ENCODE results near the gene BRF1. TPM values are rescaled to one million over a fixed set of nuclear protein-coding genes. Genes with fewer than 3 reads are reported as not detected.
A peak's percentile ranks its signal among the peaks of the same experiment; 100 is the strongest.
"Not testable (repeated sequence)": the region's sequence is repeated elsewhere in the genome, so short reads cannot be mapped to it uniquely, and the experiment has no call there.

Gene BRF1
- total RNA-seq, 1 donor from 2014 or later: 20.5 TPM

DNA sequence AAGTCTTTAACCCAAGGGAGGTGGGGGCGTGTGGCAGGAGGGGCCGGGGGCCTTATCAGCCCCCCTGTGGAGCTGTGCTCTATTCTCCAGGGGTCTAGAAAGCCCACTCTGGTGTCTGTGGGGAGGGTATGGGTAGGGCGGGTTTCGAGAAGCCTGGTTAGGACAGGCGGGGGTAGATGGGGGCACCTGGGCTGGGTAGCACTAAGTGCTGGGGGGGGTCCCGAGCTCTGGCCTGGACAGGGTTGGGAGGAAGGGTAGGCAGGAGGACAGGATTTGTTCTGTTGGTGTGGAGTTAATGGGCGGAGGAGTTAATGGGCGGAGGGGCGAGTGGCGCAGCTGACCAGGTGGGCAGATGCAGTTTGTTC lies 15.8 kb upstream of the BRF1 start:
- ATAC-seq (no peak), DNase-seq (ENCODE audit: low spot score) (no peak)

DNA sequence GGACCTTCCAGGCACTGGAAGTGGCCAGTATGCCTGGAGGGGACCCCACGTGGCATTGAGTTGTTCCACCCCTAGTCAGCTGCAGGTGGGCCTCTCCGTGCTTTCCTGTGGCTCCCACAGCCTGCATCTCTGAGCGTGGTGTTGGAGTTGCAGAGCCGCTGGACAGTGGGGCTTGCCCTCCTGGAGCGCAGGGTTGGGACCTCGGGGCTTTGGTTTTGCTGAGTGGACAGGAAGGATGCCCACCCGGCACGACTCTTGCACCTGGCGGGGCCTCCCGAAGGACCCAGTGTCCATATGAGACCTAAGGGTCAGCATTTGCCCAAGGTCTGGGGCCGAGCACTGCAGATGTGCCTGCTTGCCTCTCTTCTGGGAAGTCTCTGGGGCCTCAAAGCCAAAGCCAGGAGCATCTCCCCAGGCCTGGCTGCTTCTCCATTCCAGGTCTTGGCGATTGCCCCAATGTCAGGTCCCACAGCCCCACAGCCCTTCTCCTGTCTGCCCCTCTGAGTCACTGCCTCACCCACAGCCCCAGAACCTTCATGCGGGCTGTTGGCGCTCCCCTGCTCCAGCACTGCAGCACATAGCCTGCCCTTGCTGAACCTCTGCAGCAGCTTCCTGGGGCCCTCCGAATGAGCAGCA lies 15.3 kb upstream of the BRF1 start:
- peak; percentile 46 for DNase-seq (ENCODE audit: low spot score)
- ATAC-seq: no peak

DNA sequence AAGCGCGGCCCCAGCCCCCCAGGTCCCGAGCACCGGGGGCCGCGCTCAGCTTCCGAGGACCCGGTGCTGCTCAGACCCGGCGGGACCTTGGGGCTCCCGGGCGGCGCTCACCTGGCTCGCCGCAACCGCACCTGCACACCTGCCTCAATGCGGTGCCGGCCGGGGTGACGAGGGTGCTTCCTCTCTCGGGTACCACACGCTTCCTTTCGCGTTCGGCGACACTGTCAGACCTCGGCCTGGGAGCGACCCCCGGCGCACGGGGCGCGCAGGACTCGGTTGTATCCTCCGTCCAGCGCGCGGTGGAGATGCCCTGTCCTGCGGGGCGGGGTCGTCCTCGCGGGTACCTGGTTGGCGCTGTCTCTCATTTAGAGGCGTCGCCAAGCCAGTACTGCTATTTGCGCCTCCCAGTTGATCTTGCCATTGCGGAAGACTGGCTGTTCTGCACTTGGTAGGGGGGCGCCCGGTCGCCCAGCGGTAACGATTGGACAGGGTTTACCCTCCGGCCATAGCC lies 14.5 kb upstream of the BRF1 start:
- DNase-seq (ENCODE audit: low spot score): peak; percentile 52
- peak; percentile 31 for ATAC-seq

DNA sequence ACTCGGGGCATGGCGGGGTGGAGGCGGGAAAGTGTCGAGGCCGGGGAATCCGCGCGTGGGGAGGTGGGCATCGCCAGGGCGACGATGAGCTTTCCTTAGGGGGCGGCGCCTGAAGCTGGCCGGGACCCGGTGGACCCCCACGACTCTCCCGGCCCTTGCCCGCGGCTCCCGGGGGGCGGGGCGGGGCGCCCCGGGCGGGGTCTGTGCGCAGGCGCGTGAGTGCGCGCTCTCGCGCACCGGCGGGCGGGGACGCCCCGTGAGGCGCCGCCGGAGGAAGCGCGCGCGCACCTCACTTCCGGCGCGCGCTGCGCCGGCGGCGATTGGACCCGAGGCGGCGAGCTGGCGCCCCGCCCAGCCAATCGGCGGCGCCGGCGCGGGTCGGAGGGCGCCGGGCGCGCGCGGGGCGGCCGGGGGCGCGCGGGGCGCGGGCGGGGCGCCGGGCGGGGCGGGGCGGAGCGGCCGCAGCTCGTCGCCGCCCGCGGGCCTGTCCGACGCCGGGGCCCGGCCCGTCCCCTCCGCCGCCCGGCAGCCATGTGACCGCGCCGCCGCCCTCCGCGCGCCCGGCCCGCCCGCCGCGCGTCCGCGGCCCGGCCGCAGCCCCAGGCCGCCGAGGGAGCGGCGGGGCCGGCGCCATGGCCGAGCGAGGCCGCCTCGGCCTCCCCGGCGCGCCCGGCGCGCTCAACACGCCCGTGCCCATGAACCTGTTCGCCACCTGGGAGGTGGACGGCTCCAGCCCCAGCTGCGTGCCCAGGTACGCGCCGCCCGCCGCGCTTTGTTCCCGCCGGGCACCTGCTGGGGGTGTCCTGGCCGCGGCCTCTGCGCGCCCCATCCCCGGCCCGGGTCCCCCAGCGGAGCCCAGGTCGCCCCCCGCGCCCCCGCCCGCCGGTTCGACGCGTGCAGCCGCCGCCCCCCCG lies 13.7 kb upstream of the BRF1 start, which contains the start of gene PACS2:
Gene PACS2 (plus strand): TSS at position 462 of the 914 bp plus-strand sequence. CDS start 171 bp downstream, at position 633.
- ATAC-seq: peak; percentile 90
- DNase-seq (ENCODE audit: low spot score): peak; percentile 80

DNA sequence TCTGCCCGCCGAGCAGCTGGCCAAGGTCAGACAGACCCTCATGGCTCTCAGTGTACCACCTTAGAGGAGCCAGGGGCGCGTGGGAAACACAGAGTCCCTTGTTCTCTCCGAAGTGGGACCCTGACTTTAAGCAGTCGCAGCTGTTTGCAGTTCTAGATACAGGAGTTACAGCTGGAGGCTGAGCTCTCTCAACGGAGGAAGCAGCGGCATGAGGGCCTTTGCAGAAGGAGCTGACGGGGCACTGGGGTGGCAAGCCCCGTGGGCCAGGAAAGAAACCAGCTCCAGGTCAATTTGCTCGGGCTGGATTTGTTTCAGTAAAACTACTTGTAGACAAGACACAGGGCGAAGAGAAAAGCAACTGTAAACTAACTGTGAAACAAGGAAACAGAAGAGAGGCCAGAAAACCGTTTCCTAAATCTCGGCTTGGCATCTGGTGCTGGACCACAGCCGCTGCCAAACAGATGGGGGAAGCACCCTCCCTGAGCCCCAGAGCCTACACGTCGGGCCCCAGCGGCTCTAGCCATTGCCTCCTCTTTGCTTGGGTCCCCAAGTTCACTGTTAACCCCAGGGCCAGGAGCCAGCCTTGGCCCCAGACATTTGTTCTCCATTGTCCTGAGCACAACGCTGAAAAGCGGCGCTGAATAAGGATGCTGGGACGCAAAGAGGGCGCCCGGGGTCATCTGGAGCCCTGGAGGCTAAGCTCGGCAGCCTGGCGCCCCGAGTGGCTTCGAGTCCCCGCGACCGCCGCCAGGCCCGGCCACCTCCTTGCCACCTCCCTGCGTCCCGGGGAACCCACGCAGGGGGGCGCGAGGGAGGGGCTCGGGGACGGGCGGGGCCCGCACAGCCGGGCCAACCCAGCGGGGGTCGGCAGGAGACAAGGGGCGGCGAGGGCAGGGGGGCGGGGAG lies 12.8 kb upstream of the BRF1 start:
- ATAC-seq (peak; percentile 25), DNase-seq (ENCODE audit: low spot score) (peak; percentile 59)

DNA sequence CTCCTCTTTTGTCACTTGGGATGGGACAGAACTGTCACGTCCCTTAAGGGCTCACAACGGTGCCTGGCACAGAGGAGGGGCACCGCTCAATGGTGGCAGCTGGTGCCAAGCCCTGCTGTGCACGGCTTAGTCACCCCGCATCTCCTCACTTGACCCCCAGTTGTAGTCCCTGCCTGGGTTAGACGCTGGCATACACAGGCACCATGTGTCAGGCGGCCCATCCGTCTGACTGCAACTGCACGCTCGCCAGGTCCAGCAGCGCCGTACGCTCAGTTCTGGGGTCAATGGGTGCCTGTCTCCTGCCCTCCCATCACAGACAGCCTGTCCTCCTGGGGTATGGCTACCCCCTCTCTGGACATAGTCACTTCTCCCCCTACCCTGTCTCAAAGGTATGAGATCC lies 12.2 kb upstream of the BRF1 start:
- ATAC-seq (no peak), DNase-seq (ENCODE audit: low spot score) (no peak)

DNA sequence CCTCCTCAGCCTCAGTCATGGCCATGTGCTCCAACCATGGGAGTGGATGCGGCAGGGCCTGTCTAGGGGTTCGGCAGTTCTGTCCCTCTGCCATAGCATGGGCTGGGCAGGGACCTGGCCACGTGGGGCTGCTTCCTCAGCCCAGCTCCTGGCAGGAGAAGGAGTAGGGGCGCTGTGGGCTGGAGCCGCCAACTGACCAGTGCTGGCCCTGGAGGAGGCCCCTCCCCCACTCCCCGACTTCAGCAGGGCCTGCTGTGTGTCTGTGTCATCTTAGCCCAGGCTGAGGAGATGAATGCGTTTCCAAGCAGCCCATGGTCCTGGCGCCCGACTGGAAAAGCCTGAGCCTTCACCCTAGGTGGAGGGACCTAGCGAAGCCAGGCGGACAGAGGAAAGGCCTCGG lies 11.0 kb upstream of the BRF1 start:
- DNase-seq (ENCODE audit: low spot score) (no peak), ATAC-seq (no peak)

DNA sequence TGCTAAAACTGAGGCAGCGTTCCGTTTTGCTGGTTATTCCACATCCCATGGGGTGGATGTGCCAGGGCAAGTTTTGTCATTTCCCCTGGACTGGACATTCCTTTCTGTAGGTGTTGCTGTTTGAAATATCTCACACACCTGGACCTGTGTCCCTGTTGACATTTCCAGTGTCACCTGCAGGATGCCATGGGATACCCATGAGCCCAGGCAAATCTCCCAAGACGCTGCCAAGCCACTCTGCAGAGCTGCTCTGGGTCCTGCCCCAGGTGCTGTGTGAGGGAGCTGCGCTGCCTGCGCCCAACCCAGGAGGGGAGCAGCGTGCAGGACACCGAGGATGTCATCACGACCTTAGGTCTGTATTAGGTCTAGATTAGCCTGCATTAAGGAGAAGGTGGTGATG lies 8.6 kb upstream of the BRF1 start:
- ATAC-seq (no peak), DNase-seq (ENCODE audit: low spot score) (no peak)

DNA sequence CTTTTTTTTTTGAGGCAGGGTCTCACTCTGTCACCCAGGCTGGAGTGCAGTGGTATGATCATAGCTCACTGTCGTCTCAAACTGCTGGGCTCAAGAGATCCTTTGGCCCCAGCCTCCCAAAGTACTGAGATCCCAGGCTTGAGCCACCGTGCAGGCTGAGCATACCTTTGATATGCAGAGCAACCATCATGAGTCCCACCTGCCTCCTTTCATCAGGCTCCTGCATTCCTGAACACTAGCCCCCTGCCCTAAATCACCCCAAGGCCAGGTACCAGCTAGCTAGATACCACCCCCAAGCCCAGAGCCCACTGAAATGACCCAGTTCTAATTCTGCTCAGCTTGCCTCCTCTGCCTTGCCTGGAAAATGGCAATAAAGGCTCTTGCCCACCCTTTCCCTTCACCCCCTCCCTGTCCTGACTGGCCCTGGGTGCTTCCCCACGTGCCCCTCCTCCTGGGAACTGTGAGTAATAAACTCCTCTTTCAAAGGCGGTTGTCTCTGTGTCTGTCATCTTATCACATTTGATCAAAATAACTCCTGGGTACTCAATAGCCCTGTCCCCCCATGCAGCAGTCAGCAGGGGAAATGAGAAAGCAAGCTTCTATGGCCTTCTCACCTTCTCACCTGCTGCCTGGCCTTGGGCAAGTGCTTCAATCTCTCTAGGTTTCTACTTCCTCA lies 6.4 kb upstream of the BRF1 start:
- ATAC-seq (no peak), DNase-seq (ENCODE audit: low spot score) (no peak)

DNA sequence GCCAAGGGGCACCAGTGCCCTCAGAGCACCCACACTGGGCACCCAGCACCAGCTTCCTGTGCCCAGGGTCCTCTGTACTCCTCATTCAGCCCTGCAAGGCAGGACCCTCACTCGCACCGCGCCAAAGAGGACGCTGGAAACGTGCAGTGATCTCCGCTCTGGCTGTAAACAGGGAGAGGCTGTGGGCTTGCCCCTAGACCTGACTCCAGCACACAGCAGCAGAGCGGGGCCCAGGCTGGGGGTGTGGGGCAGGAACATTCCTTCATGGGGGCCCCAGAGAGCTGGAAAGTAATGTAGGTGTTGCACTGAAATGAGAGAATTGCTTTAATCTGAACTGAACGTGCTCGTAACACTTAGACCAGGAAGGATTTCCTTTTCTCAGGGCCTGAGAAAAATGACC lies 5.0 kb upstream of the BRF1 start:
- DNase-seq (ENCODE audit: low spot score): no peak

DNA sequence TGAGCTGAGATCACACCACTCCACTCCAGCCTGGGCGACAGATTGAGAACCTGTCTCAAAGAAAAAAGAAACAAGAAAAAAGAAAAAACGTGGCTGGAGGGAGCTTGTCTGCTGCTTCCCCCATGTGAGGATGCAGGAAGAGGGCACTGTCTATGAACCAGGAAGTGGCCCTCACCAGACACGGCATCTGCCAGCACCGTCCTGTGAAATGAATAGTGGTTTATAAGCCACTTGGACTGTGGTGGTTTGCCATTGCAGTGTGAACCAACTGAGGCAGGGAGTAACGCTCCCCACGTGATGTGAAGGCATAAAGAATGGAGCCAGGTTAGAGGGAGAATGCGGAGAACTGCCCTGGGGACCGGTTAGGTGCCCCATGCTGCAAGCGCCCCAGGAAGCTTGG lies 4.5 kb upstream of the BRF1 start:
- DNase-seq (ENCODE audit: low spot score): no peak
- no peak for ATAC-seq

More for the DNA sequence above, 5.0 kb upstream of the BRF1 start:
- no peak for ATAC-seq

DNA sequence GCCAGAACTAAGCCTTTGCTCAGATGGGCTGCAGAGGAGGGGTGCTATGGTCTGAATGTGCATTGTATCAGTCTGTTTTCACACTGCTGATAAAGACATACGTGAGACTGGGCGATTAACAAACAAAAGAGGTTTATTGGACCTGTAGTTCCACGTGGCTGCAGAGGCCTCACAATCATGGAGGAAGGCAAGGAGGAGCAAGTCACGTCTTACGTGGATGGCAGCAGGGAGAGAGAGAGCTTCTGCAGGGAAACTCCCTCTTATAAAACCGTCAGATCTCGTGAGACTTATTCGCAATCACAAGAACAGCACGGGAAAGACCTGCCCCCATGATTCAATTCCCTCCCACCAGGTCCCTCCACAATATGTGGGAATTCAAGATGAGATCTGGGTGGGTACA lies 3.8 kb upstream of the BRF1 start:
- ATAC-seq (no peak), DNase-seq (ENCODE audit: low spot score) (no peak)

DNA sequence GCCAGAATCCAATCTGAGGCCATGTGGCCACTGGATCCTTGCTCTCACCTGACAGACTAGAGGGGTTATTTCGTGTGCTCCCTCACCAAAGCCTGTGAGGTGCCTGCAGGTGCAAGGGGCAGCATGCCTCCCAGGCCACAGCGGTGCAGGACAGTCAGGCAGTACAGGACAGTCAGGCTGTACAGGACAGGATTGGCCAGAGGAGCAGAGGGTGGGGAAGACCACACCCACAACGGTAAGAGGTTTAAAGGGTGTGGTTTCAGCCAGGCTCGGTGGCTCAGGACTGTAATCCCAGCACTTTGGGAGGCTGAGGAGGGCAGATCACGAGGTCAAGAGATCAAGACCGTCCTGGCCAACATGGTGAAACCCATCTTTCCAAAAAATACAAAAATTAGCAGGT lies 3.1 kb upstream of the BRF1 start:
- no peak for DNase-seq (ENCODE audit: low spot score)

DNA sequence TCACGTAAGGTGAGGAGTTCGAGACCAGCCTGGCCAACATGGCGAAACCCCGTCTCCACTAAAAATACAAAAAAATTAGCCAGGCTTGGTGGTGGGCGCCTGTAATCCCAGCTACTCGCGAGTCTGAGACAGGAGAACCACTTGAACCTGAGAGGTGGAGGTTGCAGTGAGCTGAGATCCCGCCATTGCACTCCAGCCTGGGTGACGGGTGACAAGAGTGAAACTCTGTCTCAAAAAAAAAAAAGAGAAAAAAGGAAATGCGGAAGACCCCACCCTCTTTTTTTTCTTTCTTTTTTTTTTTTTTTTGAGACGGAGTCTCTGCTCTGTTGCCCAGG lies 1.1 kb upstream of the BRF1 start:
- not testable (repeated sequence) for DNase-seq (ENCODE audit: low spot score); ATAC-seq

More for the DNA sequence above, 3.1 kb upstream of the BRF1 start:
- ATAC-seq: no peak

DNA sequence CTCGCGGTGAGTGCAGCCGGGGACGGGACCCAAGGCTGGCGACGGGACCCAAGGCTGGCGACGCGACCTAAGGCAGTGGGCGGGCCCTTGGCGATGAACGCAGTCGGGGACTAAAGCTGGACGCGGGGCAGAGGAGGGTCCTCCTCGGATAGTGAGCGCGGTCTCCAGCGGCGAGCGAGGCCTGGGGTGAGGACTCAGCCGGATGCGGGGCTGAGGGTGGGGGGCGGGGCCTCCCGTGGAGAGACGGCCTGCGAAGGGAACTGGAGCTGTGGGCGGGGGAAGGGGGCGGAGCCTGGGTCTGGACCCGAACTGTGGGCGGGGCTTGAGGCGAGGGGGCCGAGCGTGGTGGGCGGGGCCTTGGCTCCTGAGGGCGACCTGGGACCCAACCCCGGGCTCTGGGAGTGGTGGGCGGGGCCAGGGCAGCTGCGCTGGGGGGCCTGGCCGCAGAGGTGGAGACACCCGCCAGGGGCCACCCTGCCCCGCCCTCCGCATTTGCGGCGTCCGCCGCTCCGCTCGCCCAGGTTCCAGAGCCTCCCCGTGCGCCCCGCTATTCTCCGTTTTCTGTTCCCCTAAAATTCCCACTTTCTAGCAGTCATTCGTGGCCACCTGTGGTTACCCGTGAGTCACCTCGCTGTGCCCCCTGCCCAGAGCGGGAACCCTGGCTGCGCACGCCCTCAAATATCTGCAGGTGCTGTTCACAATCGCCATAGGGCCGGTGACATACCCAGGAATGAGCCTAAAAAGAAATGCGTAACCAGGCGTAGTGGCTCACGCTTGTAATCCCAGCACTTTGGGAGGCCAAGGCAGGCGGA lies 508 bp upstream of the BRF1 start:
- peak; percentile 100 for DNase-seq (ENCODE audit: low spot score)
- ATAC-seq: peak; percentile 93

DNA sequence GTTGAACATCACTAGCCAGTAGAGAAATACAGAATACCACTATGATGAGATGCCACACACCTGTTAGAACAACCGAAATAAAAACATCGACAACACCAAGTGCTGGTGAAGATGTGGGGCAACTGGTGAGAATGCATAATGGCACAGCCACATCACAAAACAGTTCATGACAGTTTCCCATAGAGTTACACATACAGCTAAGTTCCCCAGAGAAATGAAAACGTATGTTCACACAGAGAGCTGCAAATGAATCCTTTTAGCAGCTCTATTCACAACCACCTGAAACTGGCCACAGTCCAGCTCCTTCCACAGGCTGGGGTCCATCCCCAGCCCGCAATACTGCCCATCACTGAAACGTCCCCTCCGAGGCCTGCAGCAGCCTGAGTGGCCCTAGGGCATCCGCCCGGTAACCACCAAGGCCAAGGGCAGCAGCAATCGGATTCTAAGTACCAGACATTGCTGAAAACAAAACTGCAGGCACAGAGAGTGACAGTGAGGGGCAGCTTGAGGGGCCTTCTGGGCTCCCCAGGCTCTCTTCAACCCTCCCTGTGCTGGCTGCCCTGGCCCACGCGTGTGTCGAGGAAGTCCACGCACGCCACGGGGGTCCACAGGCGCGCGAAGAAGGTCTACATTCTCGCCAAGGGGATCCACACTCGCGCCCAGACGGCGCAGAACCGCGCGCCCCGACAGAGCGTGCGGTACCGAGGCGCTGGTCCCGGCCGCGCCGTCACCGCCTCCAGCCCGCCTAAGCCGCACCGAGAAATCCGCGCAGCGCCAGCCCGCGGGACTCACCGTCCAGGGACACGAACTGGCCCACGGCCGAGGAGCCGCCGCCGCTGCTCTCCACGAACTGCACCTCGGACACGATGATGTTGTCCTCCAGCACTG lies 903 bp downstream of the BRF1 start:
- no peak for DNase-seq (ENCODE audit: low spot score)
- ATAC-seq: peak; percentile 1

DNA sequence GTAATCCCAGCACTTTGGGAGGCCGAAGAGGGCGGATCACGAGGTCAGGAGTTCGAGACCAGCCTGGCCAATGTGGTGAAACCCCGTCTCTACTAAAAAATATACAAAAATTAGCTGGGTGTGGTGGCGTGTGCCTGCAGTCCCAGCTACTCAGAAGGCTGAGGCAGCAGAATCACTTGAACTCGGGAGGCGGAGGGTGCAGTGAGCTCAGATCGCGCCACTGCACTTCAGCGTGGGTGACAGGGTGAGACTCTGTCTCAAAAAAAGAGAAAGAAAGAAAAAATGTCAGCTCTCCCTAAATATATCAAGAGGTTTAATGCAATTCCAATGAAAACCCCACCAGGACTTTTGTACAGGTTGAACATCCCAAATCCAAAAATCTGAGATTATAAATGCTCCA lies 3.5 kb downstream of the BRF1 start:
- not testable (repeated sequence) for ATAC-seq; DNase-seq (ENCODE audit: low spot score)

DNA sequence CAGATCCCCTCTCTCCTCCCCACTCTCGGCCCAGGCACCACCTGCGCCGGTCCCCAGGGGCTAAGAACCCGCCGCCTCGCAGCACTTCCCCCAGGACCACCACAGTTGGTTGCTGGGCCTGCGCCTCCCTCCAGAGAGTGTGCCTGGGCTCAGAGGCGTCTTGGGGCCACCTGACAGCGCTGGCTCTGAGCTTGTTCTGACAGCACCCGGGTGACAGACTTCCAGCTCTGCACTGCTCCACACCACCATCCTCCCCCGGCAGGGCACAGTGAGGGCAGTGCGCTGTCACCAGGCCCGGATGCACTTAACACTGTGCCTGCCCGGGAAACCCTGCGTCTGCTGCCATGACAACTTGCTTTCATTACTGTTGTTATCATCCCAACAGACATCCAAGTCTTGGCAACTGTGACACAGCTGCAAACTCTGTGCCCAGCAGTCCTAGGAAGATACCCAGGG lies 6.6 kb downstream of the BRF1 start:
- DNase-seq (ENCODE audit: low spot score) (no peak), ATAC-seq (peak; percentile 45)
